B cell (primary cell): ENCODE data around the gene RABEP1. TPM values are rescaled to one million over a fixed set of nuclear protein-coding genes. Genes with fewer than 3 reads are reported as not detected.

Experiments used
- ATAC-seq: fragments of 200-7000 bp; cut with Tn5 transposase; one replicate; pipeline ENCODE4 v1.10.0; 2021; ENCODE audit warnings: low read depth, mild to moderate bottlenecking, moderate number of reproducible peaks, moderate library complexity
- CTCF ChIA-PET: fragments of 350-600 bp; sonication (Branson Sonifier 250); formaldehyde crosslinking; loops from one replicate; lab custom pipeline; 2021; ENCODE audit warnings: antibody characterized with exemption, inconsistent platforms; lab: Charles Lee
- POLR2A ChIA-PET: fragments of 350-600 bp; sonication (Branson Sonifier 250); formaldehyde crosslinking; loops from one replicate; lab custom pipeline; 2021; ENCODE audit warnings: antibody characterized with exemption; lab: Charles Lee
- DNase-seq: peaks from one replicate; pipeline ENCODE4 v3.0.0; 2013
- H2AFZ ChIP-seq: 2 replicates; pipeline ENCODE4 v1.6.1; 2012; ENCODE audit warnings: mild to moderate bottlenecking, low read depth, low read length; ENCODE audit not compliant: insufficient read depth, poor library complexity, severe bottlenecking
- H3K27ac ChIP-seq, 2 donors: 1 replicate in 1 of 2; 2 replicates in 1 of 2; pipeline ENCODE4 v1.5.1; 2012 to 2013; ENCODE audit warnings: low read length in 2 of 2, mild to moderate bottlenecking in 2 of 2, moderate library complexity in 1 of 2
- H3K27me3 ChIP-seq, 4 experiments: fragments of 200-600 bp in 1 of 4; sonication (generic) in 1 of 4; replicated peaks in 1 of 4; 1 replicate in 2 of 4; 2 replicates in 2 of 4; pipeline versions ENCODE4 v1.6.1 to v1.7.0; 2013 to 2016; ENCODE audit warnings: low read length in 3 of 4, mild to moderate bottlenecking in 2 of 4, mixed read lengths in 1 of 4, moderate library complexity in 1 of 4; ENCODE audit not compliant: insufficient read depth in 4 of 4, control insufficient read depth in 3 of 4; ENCODE audit errors: control extremely low read depth in 1 of 4
- H3K36me3 ChIP-seq, 2 experiments: replicated peaks in 1 of 2; 1 replicate in 1 of 2; 2 replicates in 1 of 2; pipeline versions ENCODE4 v1.6.1 to v1.7.1; 2013; ENCODE audit warnings: low read length in 1 of 2; ENCODE audit not compliant: insufficient read depth in 2 of 2, control insufficient read depth in 1 of 2; ENCODE audit errors: control extremely low read depth in 1 of 2, extremely low read depth in 1 of 2
- H3K4me1 ChIP-seq, 2 donors: fragments of 200-600 bp in 1 of 2; sonication (generic) in 1 of 2; 1 replicate in 1 of 2; 2 replicates in 1 of 2; pipeline versions ENCODE4 v1.5.1 to v1.6.1; 2013 to 2017; ENCODE audit warnings: low read length in 2 of 2; ENCODE audit not compliant: control insufficient read depth in 2 of 2, insufficient read depth in 2 of 2
- H3K4me2 ChIP-seq: replicated peaks from 2 replicates; pipeline ENCODE3; 2012; ENCODE audit warnings: mild to moderate bottlenecking, low read depth, low read length; ENCODE audit not compliant: poor library complexity, severe bottlenecking
- H3K4me3 ChIP-seq, 5 experiments: fragments of 200-600 bp in 1 of 5; sonication (generic) in 1 of 5; 1 replicate in 3 of 5; 2 replicates in 2 of 5; pipeline versions ENCODE4 v1.5.1 to v1.7.0; 2011 to 2016; ENCODE audit warnings: low read length in 4 of 5, mild to moderate bottlenecking in 4 of 5, low read depth in 2 of 5, control low read depth in 1 of 5, moderate library complexity in 1 of 5; ENCODE audit not compliant: insufficient read depth in 1 of 5; ENCODE audit errors: control extremely low read depth in 1 of 5, extremely low read depth in 1 of 5
- H3K79me2 ChIP-seq: fragments of 200-600 bp; sonication (generic); one replicate; pipeline ENCODE4 v1.6.0; 2016; ENCODE audit warnings: low read length; ENCODE audit not compliant: control insufficient read depth, insufficient read depth
- H3K9ac ChIP-seq: fragments of 200-600 bp; sonication (generic); 2 replicates; pipeline ENCODE4 v1.6.1; 2017; ENCODE audit warnings: mild to moderate bottlenecking, low read length, moderate library complexity
- H3K9me3 ChIP-seq, 3 donors: one replicate each; pipeline versions ENCODE4 v1.6.1 to v1.7.1; 2013; ENCODE audit warnings: low read length in 2 of 3; ENCODE audit not compliant: control insufficient read depth in 2 of 3, insufficient read depth in 1 of 3; ENCODE audit errors: control extremely low read depth in 1 of 3
- H4K20me1 ChIP-seq: 2 replicates; pipeline ENCODE4 v1.6.0; 2012; ENCODE audit warnings: mild to moderate bottlenecking, low read length; ENCODE audit not compliant: insufficient read depth, control insufficient read depth, poor library complexity, severe bottlenecking
- H3K27ac Mint-ChIP-seq: one replicate; pipeline ENCODE4 v1.8.0; 2021; ENCODE audit warnings: mixed read lengths
- H3K27me3 Mint-ChIP-seq: one replicate; pipeline ENCODE4 v1.8.0; 2021; ENCODE audit warnings: mixed read lengths
- H3K4me1 Mint-ChIP-seq: one replicate; pipeline ENCODE4 v1.8.0; 2021; ENCODE audit warnings: mixed read lengths
- H3K4me3 Mint-ChIP-seq: one replicate; pipeline ENCODE4 v1.8.0; 2021; ENCODE audit warnings: mixed read lengths
- H3K9me3 Mint-ChIP-seq: one replicate; pipeline ENCODE4 v1.8.0; 2022; ENCODE audit warnings: mixed read lengths; ENCODE audit not compliant: insufficient read depth
- EZH2 ChIP-seq: IDR thresholded peaks from 2 replicates; pipeline ENCODE4 v1.6.1; 2012; ENCODE audit warnings: borderline replicate concordance, low read depth, mild to moderate bottlenecking, moderate library complexity, low read length; ENCODE audit not compliant: insufficient read depth, poor library complexity, severe bottlenecking
- WGBS: methylation state at CpG from one replicate; pipeline ENCODE4 v1.1.5; 2013; ENCODE audit warnings: missing lambda C conversion rate; ENCODE audit not compliant: insufficient coverage; 5-methylcytosine and 5-hydroxymethylcytosine counted together
- intact Hi-C: fragments of 100-400 bp; cut with micrococcal nuclease; formaldehyde crosslinking; loops from one replicate; pipeline ENCODE4 v1.10.0; 2022
- polyA plus RNA-seq: library from polyadenylated mRNA; depleted of rRNA; stranded (reverse); fragments of >200 nt; gene quantifications from 2 replicates; pipeline ENCODE4 v1.2.3, GENCODE V29; 2012
- total RNA-seq, 2 donors: library from RNA; stranded (reverse); fragments of 120-200 nt in 1 of 2; gene quantifications; 1 replicate in 1 of 2; 2 replicates in 1 of 2; pipeline versions ENCODE4 v1.2.3 to v1.2.4, GENCODE V29; 2013 to 2022
- TF ChIP-seq, protein P1 (sequence below): fragments of 200-600 bp; IDR thresholded peaks from one replicate; pipeline ENCODE4 v1.8.0; 2022; ENCODE audit warnings: antibody characterized with exemption, mild to moderate bottlenecking

The RABEP1 gene
- total and polyA plus RNA-seq, 2 donors (not counting 1 experiment from before 2014, with no cell fraction given) = 24.2 to 86.1 TPM

DNA sequence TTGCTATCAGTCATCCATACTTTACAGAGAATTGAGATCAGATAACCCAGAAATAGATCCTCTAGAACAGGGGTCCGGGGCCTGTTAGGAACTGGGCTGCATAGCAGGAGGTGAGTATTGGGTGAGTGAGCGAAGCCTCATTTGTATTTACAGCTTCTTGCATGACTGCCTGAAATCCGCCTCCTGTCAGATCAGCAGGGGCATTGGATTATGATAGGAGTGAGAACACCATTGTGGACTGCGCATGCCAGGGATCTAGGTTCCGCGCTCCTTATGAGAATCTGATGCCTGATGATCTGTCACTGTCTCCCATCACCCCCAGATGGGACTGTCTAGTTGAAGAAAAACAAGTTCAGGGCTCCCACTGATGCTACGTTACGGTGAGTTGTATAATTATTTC lies 34.5 kb upstream of the RABEP1 start:
- no peaks in the 10 kb centered on the region for H3K9me3 Mint-ChIP-seq
- ATAC-seq (no peak), DNase-seq (no peak)
- no peak for TF ChIP-seq EZH2
- TF ChIP-seq, protein P1, sequence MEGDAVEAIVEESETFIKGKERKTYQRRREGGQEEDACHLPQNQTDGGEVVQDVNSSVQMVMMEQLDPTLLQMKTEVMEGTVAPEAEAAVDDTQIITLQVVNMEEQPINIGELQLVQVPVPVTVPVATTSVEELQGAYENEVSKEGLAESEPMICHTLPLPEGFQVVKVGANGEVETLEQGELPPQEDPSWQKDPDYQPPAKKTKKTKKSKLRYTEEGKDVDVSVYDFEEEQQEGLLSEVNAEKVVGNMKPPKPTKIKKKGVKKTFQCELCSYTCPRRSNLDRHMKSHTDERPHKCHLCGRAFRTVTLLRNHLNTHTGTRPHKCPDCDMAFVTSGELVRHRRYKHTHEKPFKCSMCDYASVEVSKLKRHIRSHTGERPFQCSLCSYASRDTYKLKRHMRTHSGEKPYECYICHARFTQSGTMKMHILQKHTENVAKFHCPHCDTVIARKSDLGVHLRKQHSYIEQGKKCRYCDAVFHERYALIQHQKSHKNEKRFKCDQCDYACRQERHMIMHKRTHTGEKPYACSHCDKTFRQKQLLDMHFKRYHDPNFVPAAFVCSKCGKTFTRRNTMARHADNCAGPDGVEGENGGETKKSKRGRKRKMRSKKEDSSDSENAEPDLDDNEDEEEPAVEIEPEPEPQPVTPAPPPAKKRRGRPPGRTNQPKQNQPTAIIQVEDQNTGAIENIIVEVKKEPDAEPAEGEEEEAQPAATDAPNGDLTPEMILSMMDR = no peak
- H3K79me2 ChIP-seq = peaks cover 13% of the 10 kb centered on the region
- H3K4me2 ChIP-seq = no peak overlapping the region
- no peak overlapping the region for H3K4me3 ChIP-seq
- no peaks in the 10 kb centered on the region for H3K36me3 ChIP-seq
- peaks cover 43% of the 10 kb centered on the region for H3K4me1 Mint-ChIP-seq
- H3K9ac ChIP-seq = no peak overlapping the region
- ChIA-PET CTCF (interaction anchor here (0.8 to 6.8 kb wide), 10 partner anchors 10 to 192 kb away, joined by 3 to 89 read pairs (median 6); partner anchors contain the start of genes C1QBP and ZNF594), POLR2A (interaction anchor here (0.7 kb wide), 3 partner anchors 10 to 95 kb away, joined by 4 to 6 read pairs (median 5); no protein-coding TSS in a partner anchor)
- no peak overlapping the region for H3K4me3 Mint-ChIP-seq
- H3K27me3 Mint-ChIP-seq = no peaks in the 10 kb centered on the region
- WGBS = 90% methylated on average over 3 of the region's 8 CpGs
- no peaks in the 10 kb centered on the region for H3K9me3 ChIP-seq
- peak overlapping the region; percentile 87 for H3K27ac Mint-ChIP-seq
- H3K27ac ChIP-seq = no peak overlapping the region
- intact Hi-C loops = loop anchor here (10.0 kb wide), 1 partner anchor 303 kb away; the partner anchor contains the start of genes PFN1, RNF167 and SLC25A11
- no peaks in the 10 kb centered on the region for H4K20me1 ChIP-seq
- H3K4me1 ChIP-seq = peaks cover 21 to 26% of the 10 kb centered on the region in 2 donors
- H3K27me3 ChIP-seq = no peaks in the 10 kb centered on the region
- H2AFZ ChIP-seq = no peak overlapping the region

DNA sequence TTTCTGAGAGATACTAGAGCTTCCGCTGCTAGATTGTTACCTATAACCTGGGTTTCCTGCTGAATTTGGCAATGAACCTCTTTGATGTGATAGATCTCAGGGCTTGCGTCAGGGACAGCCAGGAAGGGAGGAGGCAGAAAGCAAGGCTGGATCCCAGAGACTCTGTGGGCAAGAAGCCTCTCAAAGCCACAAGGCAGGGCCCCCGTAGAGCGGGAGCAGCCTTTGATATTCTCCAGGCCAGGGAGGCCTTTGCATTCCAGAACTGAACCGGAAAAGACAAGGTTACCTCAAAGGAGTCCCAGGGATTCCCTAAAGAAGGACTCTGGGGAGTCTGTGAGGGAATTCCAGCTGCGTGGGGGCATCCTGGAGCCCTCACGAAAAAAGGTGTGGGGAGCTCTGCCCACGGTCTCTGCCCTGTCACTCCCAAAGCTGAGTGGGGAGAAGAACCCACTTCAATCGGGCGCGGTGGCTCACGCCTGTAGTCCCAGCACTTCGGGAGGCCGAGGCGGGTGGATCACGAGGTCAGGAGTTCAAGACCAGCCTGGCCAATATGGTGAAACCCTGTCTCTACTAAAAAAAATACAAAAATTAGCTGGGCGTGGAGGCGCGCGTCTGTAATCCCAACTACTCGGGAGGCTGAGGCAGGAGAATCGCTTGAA lies 33.1 kb upstream of the RABEP1 start:
- Histone ChIP-seq H3K79me2 (peaks cover 18% of the 10 kb centered on the region), H2AFZ (no peak overlapping the region), H3K9ac (no peak overlapping the region), H3K9me3 (no peaks in the 10 kb centered on the region), H3K4me1 (peaks cover 18 to 22% of the 10 kb centered on the region in 2 donors), H3K27ac (peak overlapping the region in 1 of 2 donors; percentile 15), H3K4me3 (no peak overlapping the region), H3K4me2 (no peak overlapping the region), H3K27me3 (no peaks in the 10 kb centered on the region), H3K36me3 (no peaks in the 10 kb centered on the region), H4K20me1 (no peaks in the 10 kb centered on the region)
- Mint-ChIP-seq H3K4me1 (peaks cover 37% of the 10 kb centered on the region), H3K4me3 (no peak overlapping the region), H3K27ac (peak overlapping the region; percentile 66), H3K27me3 (no peaks in the 10 kb centered on the region), H3K9me3 (no peaks in the 10 kb centered on the region)
- WGBS = 86% methylated on average over 10 of the region's 22 CpGs
- ChIA-PET POLR2A (interaction anchor here (0.5 to 1.0 kb wide), 6 partner anchors 16 to 196 kb away, joined by 3 to 9 read pairs (median 6); no protein-coding TSS in a partner anchor), CTCF (interaction anchor here (0.6 to 6.8 kb wide), 19 partner anchors 9 to 190 kb away, joined by 3 to 89 read pairs (median 4); partner anchors contain the start of genes C1QBP, NUP88, SCIMP and ZNF594)
- no peak for TF ChIP-seq EZH2
- ATAC-seq = no peak
- no peak for DNase-seq
- intact Hi-C loops = loop anchor here (1.0 to 10.0 kb wide), 3 partner anchors 58 to 304 kb away; partner anchors contain the start of genes C1QBP, PFN1, RNF167 and SLC25A11
